Left cardiac atrium (tissue), 4 donors: Measurements from ENCODE around the gene DCTPP1. TPM values are rescaled to one million over a fixed set of nuclear protein-coding genes. Genes with fewer than 3 reads are reported as not detected.
"Not testable (repeated sequence)": the region's sequence is repeated elsewhere in the genome, so short reads cannot be mapped to it uniquely, and the experiment has no call there.

Experiments used
- ATAC-seq, 2 donors: fragments of 200-7000 bp; cut with Tn5 transposase; one replicate each; pipeline ENCODE4 v1.9.1; 2020; ENCODE audit warnings: mild to moderate bottlenecking in 2 of 2, moderate library complexity in 2 of 2
- DNase-seq: peaks from one replicate; pipeline ENCODE4 v3.0.0-alpha.2; 2020
- intact Hi-C, 2 donors: fragments of 100-400 bp; cut with DNase I; formaldehyde crosslinking; loops; one replicate each; pipeline versions ENCODE4 v1.14.1 to v1.15.1; 2022 to 2023
- long read RNA-seq: library from polyadenylated mRNA; unstranded; transcript quantifications from one replicate; pipeline ENCODE4 v2.0.0, GENCODE V29; 2021
- total RNA-seq, 2 donors: library from RNA; stranded (reverse); fragmentation: NEBNext Ultra II Directional; extraction: Animal tissue kit (Norgen Biotek cat#: 25700); gene quantifications; one replicate each; pipeline ENCODE4 v1.2.1, GENCODE V29; 2021
- donor health status: DM: no; HTN: yes; CAD: no.
- donor health status: DM: no; HTN: yes; CAD: no; lungs with severe emphysema.
- donor health status: DM: yes; HTN: yes; CAD: no.
- donor health status: Dilated cardiomyopathy.

The DCTPP1 gene
- total RNA-seq, result 10 to 100 TPM; 35.1 to 35.5 TPM
- long read RNA-seq, transcript DCTPP1-201 (3 exons, 1,222 nt), result major isoform, 24 of 24 reads
- long read RNA-seq, partial matches to known transcripts, result 0 of 24 reads
- long read RNA-seq, other reads (novel, unspliced or antisense), result 0 of 24 reads

DNA sequence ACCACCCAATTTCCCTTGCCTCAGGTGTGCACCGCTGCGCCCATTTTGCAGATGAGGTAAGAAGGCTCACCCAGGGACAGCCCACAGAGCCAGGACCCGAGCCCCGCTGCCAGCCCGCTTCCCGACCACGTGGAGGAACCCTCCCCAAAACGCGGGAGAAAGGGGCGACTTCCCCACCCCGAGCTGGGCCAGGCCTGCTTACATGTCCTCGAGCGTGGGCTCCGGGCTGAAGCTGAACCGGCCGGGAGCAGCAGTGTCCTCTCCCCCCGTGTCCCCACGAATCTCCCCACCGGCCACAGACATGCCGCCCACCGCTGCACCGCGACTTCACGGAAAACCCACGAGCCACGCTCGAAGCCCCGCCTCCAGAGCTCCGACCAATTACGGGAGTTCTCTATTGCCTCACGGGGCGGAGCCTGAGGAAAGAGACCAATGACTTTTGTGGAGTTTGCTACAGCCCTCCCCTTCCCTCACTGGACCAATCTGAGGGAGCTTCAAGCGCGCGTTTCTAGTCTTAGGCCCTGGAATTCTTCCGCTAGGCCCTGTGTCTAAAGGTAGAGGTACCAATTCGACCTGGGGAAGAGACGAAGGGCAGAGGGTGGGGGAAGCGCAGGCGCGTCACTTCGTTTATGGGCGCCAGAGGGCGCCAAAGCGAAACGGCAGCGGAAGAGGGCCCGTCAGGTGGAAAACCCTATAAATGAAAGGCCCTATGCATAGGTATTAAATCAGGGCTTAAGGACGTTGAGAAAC, at the start of gene DCTPP1:
Gene DCTPP1 (minus strand): TSS at position 353 of the 750 bp plus-strand sequence. CDS start 50 bp downstream, at position 303.
- DNase-seq (peak; percentile 97), ATAC-seq (peak; percentile 99)
- intact Hi-C loops, result no loop called here

DNA sequence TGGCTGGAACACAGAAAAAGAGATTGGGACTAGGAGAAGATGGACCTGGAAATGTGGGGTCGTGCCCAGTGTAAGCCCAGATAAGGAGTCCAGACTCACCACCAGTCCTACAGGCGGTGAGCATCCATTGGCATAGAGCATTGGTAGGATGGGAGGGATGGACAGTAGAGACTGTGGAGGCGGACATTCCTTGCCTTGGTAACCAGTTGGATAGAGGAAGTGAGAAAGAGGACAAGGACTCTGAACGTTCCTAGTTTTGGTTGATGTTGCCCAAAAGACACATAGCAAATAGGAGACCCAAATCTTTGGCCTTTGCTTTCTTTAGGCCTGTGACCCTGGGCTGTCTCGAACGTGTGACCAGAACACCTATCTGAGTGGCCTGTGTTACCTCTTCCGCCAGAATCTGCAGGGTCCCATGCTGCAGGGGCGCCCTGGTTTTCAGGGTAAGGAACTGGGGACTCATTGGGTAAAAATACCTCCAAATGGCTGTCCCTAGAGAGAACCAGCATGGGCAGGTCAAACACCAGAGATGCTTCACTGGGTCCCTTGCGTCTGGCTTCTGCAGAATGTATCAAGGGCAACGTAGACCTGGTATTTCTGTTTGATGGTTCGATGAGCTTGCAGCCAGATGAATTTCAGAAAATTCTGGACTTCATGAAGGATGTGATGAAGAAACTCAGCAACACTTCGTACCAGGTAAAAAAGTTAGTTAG, 49.1 kb upstream of the DCTPP1 start:
- ATAC-seq, result no peak
- no peak for DNase-seq
- intact Hi-C loops, result no loop called here

DNA sequence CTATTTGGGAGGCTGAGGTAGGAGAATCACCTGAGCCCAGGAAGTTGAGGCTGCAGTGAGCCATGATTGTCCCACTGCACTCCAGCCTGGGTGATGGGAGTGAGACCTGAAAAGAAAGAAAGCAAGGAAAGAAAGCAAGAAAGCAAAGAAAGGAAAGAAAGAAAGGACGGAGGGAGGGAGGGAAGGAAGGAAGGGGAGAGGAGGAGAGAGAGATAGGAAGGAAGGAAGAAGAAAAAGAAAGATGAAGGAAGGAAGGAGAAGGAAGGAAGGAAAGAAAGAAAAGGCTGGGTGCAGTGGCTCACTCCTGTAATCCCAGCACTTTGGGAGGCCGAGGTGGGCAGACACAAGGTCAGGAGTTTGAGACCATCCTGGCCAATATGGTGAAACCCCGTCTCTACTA, 47.9 kb upstream of the DCTPP1 start:
- DNase-seq, ATAC-seq, intact Hi-C loops: not testable (repeated sequence)

DNA sequence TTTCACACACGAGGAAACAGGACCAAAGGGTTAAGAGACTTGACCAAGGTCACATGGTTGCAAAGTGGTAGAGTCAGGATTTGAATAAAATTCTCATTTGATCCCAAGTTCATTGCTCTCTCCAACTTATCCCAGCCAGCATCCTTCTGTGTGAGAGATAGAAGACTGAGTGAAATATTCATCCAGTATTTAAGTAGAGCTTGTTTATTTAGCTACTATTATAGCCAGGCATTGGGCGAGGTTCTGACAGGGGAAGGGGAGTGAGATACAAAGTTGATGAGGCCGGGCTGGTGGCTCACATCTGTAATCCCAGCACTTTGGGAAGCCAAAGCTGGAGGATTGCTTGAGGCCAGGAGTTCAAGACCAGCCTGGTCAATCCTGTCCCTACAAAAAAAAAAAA, 47.2 kb upstream of the DCTPP1 start:
- intact Hi-C loops, result no loop called here
- no peak for DNase-seq
- ATAC-seq, result no peak

DNA sequence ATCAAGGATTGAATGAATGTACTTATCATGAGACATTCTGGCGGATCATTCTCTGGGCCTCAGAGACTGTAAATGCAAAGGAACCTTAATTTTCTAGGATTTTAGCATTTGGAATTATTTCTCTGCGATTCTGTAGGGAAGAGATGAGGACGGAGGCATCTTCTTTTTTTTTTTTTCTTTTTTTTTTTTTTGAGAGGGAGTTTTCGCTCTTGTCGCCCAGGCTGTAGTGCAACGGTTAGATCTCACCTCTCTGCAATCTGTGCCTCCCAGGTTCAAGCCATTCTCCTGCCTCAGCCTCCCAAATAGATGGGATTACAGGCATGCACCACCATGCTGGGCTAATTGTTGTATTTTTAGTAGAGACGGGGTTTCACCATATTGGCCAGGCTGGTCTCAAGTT, 44.9 kb upstream of the DCTPP1 start:
- DNase-seq (no peak), ATAC-seq (no peak)
- intact Hi-C loops, result no loop called here

DNA sequence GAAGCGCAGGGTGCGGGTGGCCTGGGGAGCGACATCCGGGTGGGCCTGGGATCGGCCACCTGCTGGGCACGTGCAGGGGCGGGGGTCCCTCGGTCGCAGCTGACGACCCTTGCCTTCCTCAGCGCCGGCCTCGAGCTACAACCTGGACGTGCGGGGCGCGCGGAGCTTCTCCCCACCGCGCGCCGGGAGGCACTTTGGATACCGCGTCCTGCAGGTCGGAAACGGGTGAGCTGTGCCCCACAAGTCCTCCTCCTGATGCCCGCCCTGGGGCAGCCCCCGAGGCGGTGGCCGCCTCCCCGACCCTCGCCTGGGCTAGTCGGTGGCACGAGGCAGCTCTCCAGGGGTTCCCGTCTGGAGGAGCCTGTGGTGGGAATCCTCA, 44.2 kb upstream of the DCTPP1 start:
- ATAC-seq (no peak), DNase-seq (no peak)

DNA sequence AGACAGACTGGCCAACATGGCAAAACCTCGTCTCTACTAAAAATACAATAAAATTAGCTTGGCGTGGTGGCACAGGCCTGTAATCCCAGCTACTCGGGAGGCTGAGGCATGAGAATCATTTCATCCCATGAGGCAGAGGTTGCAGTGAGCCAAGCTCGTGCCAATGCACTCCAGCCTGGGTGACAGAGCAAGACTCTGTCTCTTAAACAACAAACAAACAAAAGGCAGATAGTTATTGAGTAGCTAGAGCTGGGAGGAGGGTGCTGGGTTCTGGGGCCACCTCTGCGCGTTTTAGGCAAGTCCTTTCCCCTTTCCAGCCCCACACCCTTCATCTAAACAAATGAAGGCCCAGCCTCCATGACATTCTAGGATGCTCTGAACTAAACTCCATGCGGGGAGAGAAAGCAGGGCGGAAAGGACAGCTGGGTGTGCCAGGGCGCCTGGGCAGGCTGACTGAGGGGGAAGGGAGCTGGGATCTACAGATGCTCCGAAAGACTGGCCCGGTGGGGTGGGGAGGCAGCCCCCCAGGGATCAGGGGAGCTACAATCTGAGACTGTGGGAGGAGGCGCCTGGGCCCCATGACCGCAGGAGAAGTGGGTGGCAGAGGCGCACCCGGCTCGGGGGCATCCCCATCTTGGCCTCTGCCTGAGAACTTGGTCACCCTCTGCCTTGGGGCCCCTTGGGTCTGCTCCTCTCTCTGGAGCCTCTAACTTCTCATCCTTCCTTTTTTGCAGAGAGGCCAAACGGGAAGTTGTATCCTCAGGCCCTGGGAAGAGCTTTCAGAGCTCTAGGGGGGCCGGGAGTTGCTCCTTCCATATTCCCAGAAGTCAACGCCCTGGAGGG, 43.6 kb upstream of the DCTPP1 start:
- intact Hi-C loops, result no loop called here
- DNase-seq (no peak), ATAC-seq (peak; percentile 35 to 47)

More for the DNA sequence above, 44.2 kb upstream of the DCTPP1 start:
- intact Hi-C loops, result no loop called here

DNA sequence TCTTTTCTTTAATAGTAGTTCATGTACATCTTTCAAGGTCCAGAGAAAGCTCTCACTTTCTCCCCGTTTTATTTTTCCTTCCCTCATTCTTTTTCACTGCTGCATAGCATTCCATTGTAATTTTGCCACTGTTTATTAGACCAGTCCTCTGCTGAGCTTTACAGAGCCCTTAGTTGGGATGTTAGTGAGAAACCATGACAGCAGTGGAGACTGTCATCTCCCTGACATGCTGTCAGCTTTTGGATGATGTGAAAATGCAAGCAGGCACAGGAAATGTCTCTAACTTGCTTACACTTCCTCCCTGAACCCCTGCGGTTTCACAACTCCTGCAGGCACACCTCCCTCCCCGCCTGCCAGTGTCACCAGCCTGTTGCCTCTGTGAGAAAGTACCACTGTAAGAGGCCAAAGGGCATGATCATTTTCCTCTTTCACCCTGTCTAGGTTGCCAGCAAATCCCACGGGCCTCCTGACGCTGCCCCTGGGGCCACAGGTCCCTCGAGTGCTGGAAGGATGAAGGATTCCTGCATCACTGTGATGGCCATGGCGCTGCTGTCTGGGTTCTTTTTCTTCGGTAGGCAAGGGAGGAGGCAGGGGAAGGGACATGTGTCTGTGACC, 42.6 kb upstream of the DCTPP1 start, which contains the start of gene ITGAL:
Gene ITGAL (plus strand): TSS at position 415 of the 615 bp plus-strand sequence. CDS start 96 bp downstream, at position 511.
- peak; percentile 51 for DNase-seq
- peak; percentile 73 to 80 for ATAC-seq
- intact Hi-C loops, result no loop called here

DNA sequence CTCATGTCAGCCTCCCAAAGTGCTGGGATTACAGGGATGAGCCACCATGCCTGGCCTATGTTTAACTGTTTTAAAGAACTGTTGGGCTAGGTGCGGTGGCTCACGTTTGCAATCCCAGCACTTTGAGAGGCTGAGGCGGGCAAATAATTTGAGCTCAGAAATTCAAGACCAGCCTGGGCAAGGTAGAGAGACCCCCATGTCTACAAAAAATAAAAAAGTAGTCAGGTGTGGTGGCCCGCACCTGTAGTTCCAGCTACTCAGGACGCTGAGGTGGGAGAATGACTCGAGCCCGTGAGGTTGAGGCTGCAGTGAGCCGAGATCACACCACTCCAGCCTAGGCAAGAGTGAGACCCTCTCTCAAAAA, 40.8 kb upstream of the DCTPP1 start:
- intact Hi-C loops, result no loop called here
- no peak for ATAC-seq

DNA sequence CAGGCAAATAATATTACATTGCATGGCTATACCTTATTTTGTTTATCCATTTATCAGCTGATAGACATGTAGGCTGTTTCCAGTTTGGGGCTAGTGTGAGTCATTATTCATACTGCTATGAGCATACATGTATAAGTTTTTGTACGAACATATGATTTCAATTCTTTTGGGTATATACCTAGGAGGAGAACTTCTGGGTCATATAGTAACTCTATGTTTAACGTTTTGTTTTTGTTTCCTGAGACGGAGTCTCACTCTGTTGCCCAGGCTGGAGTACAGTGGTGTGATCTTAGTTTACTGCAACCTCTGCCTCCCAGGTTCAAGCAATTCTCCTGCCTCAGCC, 40.3 kb upstream of the DCTPP1 start:
- no peak for ATAC-seq
- no peak for DNase-seq
- intact Hi-C loops, result no loop called here

More for the DNA sequence above, 40.8 kb upstream of the DCTPP1 start:
- DNase-seq, result no peak

DNA sequence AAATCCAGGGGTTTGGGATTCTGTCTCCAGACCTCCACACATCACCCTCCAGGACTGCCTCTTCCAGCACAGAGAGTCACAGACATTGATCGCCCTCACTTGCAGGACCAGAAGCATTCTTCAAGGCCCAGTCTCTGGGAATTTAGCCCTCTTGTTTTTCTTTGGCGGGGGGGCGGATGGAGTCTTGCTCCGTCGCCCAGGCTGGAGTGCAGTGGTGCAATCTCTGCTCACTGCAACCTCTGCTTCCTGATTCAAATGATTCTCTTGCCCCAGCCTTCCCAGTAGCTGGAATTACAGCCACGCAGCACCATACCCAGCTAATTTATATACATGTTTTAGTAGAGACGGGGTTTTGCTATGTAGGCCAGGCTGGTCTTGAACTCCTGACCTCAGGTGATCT, 34.2 kb upstream of the DCTPP1 start:
- intact Hi-C loops, result loop anchor here in 1 of 2 donors (10.0 kb wide), 1 partner anchor 51 kb away; no protein-coding TSS in a partner anchor
- ATAC-seq, result no peak

DNA sequence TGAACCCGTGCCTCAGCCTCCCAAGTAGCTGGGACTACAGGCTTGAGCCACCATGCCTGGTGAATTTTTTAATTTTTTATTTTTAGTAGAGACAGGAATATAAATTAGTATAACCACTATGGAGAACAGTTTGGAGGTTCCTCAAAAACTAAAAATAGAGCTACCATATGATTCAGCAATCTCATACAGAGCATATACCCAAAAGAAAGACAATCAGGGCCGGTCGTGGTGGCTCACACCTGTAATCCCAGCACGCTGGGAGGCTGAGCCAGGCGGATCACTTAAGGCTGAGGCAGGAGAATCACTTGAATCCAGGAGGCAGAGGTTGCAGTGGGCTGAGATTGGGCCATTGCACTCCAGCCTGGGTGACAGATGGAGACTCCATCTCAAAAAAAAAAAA, 31.6 kb upstream of the DCTPP1 start:
- intact Hi-C loops, result loop anchor here in 1 of 2 donors (10.0 kb wide), 1 partner anchor 53 kb away; no protein-coding TSS in a partner anchor
- not testable (repeated sequence) for DNase-seq

More for the DNA sequence above, 34.2 kb upstream of the DCTPP1 start:
- DNase-seq, result no peak

DNA sequence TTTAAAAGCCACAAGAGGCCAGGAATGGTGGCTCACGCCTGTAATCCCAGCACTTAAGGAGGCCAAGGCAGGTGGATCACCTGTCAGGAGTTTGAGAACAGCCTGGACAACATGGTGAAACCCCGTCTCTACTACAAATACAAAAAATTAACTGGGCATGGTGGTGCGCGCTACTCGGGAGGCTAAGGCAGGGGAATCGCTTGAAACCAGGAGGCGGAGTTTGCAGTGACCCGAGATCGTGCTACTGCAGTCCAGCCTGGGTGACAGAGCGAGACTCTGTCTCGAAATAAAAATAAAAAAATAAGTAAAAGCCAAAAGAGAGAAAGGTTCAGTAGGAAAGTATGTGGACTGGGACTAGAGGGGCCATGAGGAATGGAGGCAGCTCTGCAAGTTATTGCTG, 29.6 kb upstream of the DCTPP1 start:
- DNase-seq (no peak), ATAC-seq (no peak)
- intact Hi-C loops, result loop anchor here in 1 of 2 donors (10.0 kb wide), 1 partner anchor 145 kb away; no protein-coding TSS in a partner anchor

More for the DNA sequence above, 31.6 kb upstream of the DCTPP1 start:
- ATAC-seq, result not testable (repeated sequence)

DNA sequence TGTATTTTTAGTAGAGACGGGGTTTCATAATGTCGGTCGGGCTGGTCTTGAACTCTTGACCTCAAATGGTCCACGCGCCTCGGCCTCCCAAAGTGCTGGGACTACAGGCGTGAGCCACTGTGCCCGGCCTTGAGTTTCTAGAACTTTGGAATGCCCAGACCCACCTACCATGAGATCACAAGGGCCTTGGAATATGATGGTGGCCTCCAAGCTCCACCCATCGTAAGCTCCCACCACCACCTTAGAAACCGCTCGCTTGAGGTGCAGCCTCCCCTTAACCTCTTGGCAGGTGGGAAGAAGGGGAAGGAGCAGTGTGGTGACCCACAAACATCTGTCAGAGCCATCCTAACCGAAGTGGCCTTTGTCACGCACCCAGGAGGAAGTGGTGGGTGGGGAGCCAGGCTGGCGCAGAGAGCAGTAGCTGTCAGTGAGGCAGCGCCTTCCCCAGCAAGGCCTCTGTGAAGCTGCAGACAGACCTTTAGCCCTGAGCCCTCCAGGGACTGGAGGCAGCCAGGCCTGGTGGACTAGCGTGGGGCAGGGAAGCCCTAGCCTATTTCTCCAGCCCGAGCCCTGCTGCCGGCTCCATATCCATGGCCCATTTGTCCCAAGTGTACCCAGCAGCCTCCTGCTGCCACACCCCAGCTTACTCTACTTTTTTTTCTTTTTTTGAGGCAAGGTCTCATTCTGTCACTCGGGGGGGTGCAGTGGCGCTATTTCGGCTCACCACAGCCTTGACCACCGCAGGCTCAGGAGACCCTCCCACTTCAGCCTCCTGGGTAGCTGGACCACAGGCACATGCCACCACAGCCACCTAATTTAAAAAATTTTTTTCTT, 28.9 kb upstream of the DCTPP1 start:
- peak; percentile 68 to 74 for ATAC-seq
- peak; percentile 50 for DNase-seq
- intact Hi-C loops, result loop anchor here in 1 of 2 donors (10.0 kb wide), 1 partner anchor 146 kb away; no protein-coding TSS in a partner anchor

DNA sequence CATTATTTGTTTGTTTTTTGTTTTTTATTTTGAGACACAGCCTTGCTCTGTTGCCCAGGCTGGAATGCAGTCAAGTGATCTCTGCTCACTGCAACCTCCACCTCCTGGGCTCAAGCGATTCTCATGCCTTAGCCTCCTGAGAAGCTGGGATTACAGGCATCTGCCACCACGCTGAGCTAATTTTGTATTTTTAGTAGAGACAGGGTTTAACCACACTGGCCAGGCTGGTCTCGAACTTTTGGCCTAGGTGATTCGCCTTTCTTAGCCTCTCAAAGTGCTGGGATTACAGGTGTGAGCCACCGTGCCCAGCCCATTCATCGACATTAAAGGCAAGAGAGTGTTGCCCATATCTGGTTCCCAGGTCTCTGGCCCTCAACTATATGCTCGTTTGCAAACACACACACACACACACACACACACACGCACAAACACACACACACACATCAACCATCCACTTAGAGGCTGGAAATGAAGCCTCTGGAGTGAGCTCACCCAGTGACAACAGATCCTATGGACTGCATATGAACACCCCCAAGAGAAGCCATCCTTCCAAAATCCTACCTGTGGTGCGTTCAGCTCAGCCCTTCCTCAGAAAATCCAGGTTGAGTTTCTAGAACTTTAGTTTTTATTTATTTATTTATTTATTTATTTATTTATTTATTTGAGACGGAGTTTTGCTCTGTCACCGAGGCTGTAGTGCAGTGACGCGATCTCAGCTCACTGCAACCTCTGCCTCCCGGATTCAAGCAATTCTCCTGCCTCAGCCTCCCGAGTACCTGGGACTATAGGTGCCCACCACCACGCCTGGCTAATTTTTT, 28.1 kb upstream of the DCTPP1 start:
- no peak for DNase-seq
- no peak for ATAC-seq
- intact Hi-C loops, result loop anchor here in 1 of 2 donors (10.0 kb wide), 1 partner anchor 147 kb away; no protein-coding TSS in a partner anchor

DNA sequence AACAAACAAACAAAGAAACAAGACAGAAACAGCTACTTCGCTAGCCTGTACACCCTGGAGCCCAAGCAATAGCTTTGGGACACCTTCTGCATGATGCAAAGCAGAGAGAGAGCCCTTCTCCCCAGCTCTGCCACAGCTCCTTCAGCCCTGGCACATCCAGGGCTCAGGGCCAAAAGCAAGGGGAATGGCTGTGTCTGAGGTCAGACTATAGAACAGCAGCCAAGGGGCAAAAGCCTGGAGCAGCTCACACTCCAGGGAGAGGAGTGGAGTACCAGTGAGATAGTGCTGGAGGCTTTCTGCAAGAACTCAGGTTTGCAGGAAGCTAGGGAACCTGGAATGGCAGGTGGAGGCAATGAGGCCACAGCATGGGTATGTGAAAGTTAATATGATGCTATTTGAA, 27.4 kb upstream of the DCTPP1 start:
- intact Hi-C loops, result loop anchor here in 1 of 2 donors (10.0 kb wide), 1 partner anchor 148 kb away; no protein-coding TSS in a partner anchor
- ATAC-seq (peak; percentile 70 to 83), DNase-seq (no peak)

DNA sequence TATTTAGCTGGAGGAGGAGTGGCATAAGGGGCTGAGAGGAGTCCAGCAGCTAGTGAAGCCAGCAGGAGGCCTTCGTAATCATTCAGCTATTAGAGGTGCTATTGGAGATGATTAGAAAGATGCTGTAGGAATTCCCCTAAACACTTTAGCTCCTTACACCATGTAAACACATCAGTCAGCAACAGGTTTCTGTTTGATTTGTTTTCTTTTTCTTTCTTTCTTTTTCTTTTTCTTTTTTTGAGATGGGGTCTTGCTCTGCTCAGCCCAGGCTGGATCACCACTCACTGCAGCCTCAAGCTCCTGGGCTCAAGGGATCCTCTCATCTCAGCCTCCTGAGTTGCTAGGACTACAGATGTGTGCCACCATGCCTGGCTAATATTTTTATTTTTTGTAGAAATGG, 26.5 kb upstream of the DCTPP1 start:
- ATAC-seq (no peak), DNase-seq (no peak)
- intact Hi-C loops, result loop anchor here in 1 of 2 donors (10.0 kb wide), 1 partner anchor 148 kb away; no protein-coding TSS in a partner anchor
